ENCODE results near the gene RFX7.
"Not testable (repeated sequence)": the region's sequence is repeated elsewhere in the genome, so short reads cannot be mapped to it uniquely, and the experiment has no call there.

RFX7 gene

GRCh38 chr15:56243163-56244037, at the start of gene RFX7:
TSS of gene RFX7 (minus strand) at chr15:56243879. CDS start at chr15:56243285, 594 bp downstream.
- DNase-seq: peak; percentile 51 to 71 (median 60)

- DNase-seq: no peak
Observed at GRCh38 chr15:56292546-56293316, 49.1 kb upstream of the RFX7 start.

GRCh38 chr15:56291741-56292140, 48.1 kb upstream of the RFX7 start:
- no peak for DNase-seq

- DNase-seq: no peak
Observed at GRCh38 chr15:56286213-56286612, 42.5 kb upstream of the RFX7 start.

- no peak for DNase-seq
Observed at GRCh38 chr15:56281145-56281544, 37.5 kb upstream of the RFX7 start.

- DNase-seq: no peak
Observed at GRCh38 chr15:56273724-56274123, 30.0 kb upstream of the RFX7 start.

- DNase-seq: no peak
Observed at GRCh38 chr15:56272454-56272853, 28.8 kb upstream of the RFX7 start.

- not testable (repeated sequence) for DNase-seq
Observed at GRCh38 chr15:56266465-56266864, 22.8 kb upstream of the RFX7 start.

GRCh38 chr15:56261854-56262509, 18.3 kb upstream of the RFX7 start:
- DNase-seq: no peak

- DNase-seq: not testable (repeated sequence)
Observed at GRCh38 chr15:56257306-56257705, 13.6 kb upstream of the RFX7 start.

- DNase-seq: no peak
Observed at GRCh38 chr15:56254265-56254664, 10.6 kb upstream of the RFX7 start.

- no peak for DNase-seq
Observed at GRCh38 chr15:56252386-56252785, 8.7 kb upstream of the RFX7 start.

GRCh38 chr15:56251315-56252095, 7.8 kb upstream of the RFX7 start:
- no peak for DNase-seq

GRCh38 chr15:56250626-56251025, 6.9 kb upstream of the RFX7 start:
- no peak for DNase-seq

- DNase-seq: no peak
Observed at GRCh38 chr15:56249092-56249491, 5.4 kb upstream of the RFX7 start.

- DNase-seq: no peak
Observed at GRCh38 chr15:56248311-56248992, 4.8 kb upstream of the RFX7 start.

- no peak for DNase-seq
Observed at GRCh38 chr15:56247266-56247665, 3.6 kb upstream of the RFX7 start.

GRCh38 chr15:56245871-56246814, 2.5 kb upstream of the RFX7 start:
- peak; percentile 72 to 79 (median 78) for DNase-seq

- peak in 2 of 4 experiments; percentile 6 to 20 for DNase-seq
Observed at GRCh38 chr15:56244811-56245576, 1.3 kb upstream of the RFX7 start.

Measured in activated CD4-positive, CD25-positive, alpha-beta regulatory T cell (primary cell).